NCI-H226 (cell line): ENCODE measurements around the gene ZNF236.
A peak's percentile ranks its signal among the peaks of the same experiment; 100 is the strongest.
"Not testable (repeated sequence)": the region's sequence is repeated elsewhere in the genome, so short reads cannot be mapped to it uniquely, and the experiment has no call there.

Experiments
- DNase-seq: peaks from one replicate; pipeline ENCODE4 v3.0.0-alpha.2; 2015

Gene ZNF236

DNA sequence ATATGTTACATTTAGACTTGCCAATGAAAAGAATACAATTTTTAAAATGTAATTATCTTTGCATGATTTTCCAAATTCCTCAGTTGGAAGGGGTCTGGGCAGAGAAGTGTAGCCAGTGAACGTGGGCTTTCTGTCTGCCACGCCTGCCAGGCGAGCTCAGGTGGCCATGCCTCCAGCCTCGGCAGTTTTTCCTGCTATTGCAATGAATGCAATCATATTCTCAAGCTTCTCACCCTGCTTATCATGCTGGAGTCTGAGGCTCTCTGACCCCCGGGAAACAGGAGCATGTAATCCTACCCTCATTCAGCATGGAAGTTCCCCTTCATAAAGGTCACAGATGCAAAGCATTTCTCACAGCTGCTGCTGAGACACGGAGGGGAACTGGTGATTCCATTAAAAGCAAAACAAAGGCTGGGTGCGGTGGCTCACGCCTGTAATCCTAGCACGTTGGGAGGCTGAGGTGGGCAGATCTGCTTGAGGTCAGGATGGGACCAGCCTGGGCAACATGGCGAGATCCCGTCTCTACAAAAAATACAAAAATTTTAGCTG is 155.4 kb downstream of the ZNF236 start:
- no peak for DNase-seq

DNA sequence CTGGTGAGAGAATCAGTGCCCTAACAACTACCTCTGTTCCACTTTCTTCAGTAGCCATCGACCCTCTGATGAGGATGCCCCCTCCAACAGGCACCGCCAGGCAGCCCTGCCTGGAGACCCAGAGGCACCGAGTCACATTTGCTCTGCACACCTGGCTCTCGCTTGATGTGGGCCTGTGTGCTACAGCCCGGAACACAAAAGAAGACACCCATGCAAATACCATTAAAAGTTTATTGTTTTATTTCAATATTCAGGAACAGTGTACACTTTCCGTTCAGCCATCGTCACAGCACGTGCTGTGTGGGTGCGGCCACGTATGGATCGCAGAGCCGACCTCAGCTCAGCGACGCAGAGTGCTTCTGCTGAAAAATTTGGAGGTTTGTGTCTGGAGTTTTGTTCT is 156.3 kb downstream of the ZNF236 start:
- no peak for DNase-seq

DNA sequence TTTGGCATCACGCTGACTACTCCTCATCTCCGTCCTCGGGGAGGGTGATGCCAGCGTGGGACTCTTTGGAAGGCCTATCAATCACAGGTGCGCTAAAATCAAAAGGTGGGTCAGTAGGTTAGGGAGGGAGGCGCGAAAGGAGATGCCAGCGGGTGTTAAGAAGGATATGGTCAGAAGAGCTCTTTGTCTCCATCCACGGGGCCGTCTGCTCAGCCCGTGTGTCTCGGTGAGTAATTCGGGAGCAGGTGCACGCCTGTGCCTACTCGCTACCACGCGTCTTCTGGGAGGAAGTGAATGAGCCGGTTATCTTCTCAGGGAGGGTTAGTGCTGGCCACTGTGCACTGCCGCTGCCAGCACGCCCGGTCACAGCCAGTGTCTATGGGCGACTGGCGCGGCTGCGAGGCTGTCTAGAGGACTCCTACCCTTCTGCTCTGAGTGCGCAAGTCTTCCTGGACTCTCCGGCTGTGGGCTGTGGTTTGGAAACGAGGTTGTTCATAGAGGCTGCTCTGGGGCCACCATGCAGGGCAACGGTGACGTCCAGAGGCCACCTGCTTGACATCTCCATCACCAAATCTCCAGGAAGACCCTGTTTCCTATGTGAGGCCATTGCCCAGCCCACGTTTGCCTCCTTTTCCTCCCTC is 156.9 kb downstream of the ZNF236 start:
- no peak for DNase-seq

GRCh38 chr18:76979906-76980305 is 157.5 kb downstream of the ZNF236 start:
- DNase-seq: no peak

GRCh38 chr18:76980663-76981395 is 158.5 kb downstream of the ZNF236 start:
- no peak for DNase-seq

DNA sequence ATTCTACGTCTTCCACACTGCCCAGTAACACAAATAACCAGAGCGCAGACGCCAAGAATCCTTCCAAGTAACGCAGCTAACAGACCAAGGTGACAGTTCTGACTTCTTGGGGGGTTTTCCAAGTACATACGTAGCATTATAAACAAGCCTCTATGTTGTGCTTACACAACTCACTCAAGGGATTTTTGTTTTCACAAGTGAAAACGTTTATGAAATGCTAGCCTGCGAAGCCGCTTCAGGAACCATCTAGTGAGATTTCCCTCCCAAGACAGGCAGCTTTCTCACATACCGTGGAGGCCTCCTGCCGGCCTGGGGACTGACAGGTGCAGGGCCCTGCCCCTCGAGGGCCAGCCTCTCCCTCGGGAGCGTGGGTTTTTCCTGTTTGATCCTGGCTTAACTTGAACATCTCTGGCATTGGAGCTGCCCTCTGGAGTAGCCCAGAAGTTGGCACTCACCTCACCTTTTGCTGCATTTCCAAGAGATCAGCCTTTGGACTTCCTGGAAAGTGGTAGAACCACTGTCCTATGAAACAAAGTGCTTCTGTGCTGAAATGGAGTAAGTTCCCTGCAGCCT is 159.1 kb downstream of the ZNF236 start:
- DNase-seq: no peak

DNA sequence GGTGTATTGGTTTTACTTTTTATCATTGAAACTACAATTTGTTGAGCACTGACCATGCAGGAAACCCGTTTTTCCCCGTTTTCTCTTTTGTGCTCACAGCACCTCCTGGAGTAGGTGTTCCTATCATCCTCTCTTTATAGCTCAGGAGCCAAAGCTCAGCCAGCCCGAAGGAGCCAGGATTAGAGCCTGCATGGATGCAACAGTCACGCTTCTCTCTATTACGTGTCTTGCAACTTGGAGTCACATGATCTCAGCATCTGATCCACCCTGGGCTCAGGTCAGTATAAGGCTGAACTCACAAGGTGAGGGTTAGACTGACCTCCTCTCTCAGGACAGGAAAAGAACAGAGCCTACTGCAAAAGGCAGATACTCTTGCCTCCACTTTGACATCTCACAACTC is 159.7 kb downstream of the ZNF236 start:
- no peak for DNase-seq

- peak; percentile 63 for DNase-seq
These were observed 160.7 kb downstream of the ZNF236 start for GRCh38 chr18:76982841-76983583.

GRCh38 chr18:76983613-76984051 is 161.3 kb downstream of the ZNF236 start:
- no peak for DNase-seq

DNA sequence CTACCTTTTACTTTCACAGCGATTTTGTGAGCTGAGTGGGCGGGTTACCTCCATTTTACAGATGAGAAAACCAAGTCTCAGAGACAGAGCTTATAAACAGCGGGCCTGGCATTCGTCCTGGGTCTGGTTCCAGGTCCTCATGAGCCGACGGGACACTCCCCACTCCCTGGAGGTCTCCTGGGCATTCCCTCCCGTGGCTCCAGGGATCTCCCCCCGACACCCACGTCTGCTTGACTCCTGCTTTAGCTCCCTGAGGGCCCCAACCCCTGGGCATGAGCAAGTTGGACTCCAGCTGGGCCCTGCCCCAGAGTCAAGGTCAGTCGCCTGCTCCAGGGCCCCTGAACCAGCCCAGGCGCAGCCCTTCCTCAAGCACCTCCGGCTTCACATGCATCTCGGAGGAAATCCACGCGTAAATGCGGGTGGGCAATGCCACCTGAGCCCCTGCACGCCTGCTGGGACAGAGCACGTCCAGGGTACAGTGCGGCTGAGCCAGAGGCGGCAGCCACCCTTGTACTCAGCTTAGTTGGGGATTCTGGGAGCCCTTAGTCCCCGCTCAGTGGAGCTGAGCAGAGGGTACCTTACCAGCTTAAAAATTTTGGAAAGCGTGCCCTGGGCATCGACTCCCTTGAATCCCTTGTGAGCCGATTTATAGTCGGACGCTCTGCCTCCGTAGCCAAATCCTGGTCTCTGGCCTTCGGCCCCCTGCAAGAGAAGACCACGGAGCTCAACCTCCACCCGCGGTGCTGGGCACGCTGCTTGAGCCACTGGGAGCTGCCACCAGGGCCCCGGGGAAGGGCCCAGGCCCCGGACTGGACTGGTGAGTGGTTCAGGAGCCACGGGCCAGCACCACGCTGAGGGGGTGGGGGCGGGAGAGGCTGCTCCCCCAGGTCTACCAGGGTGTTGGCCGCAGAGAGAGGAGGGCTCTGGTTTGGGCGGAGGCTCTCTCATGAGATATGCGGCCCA is 162.1 kb downstream of the ZNF236 start:
- DNase-seq: no peak

- no peak for DNase-seq
These were observed 163.0 kb downstream of the ZNF236 start for GRCh38 chr18:76985156-76985950.

GRCh38 chr18:76985951-76986236 is 163.5 kb downstream of the ZNF236 start:
- DNase-seq: no peak

GRCh38 chr18:76986406-76986805 is 164.0 kb downstream of the ZNF236 start:
- no peak for DNase-seq

- no peak for DNase-seq
These were observed 165.9 kb downstream of the ZNF236 start for GRCh38 chr18:76988031-76988826.

DNA sequence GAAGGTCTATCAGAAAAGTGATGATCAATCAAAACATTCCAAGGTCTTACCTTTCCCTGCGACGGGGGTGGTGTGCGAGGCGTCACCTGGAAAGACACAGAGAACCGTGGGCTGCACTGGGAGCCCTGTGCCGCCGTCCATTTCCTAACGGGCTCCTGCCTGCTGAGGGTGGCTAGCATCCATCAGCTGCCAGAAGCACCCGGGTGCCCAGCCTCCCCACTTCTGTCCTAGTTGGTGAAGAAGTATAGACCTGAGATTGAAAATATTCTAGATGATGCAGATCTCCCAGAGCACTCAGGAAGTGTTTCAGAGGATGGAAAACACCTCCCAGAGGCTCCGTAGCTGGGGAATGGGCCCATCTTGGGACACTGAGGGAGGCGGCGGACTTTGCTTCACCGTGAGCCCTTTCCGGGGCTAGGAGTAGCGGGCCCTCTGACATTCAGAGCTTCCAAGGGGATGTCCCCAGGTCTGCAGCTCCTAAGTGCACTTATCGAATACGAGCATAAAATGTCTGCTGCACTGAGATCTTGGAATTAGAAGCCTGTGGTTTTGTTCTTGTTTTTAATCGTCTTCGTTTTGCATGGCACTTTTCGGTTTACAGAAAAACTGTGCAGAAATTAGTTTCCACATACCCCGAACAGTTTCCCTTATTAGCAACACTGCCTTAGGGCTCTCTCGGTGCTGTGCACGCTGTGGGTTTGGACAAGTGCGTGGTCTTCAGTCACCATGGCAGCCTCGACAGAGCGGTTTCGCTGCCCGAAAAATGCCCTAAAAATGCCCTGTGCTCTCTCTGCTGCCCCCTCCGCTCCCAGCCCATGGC is 166.7 kb downstream of the ZNF236 start:
- no peak for DNase-seq

DNA sequence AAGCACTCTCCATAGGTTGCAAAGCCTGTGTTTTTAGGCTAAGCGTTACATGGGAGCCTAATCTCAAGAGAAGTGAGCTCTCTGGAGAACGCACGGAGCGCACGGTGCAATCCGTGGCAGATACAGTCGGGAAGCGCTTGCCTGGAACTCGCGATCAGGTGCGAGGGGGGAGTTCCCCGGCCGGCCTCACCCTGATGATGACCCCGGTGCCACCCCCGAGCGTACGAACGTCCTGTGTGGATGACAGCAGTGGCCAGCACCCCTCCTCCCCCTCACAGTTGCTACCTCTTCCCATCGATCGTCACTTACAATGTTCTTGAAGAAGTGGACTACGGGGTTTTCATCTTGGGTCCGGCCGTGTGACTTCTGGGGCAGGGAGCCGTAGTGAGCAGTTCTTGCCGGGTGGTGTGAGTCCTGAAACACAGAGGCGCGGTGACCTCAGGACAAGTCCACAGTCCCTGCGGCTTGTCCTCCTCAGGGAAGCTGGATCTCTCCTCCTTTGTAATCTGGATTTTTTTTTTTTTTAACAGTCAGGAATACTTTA is 167.4 kb downstream of the ZNF236 start:
- no peak for DNase-seq

- DNase-seq: not testable (repeated sequence)
These were observed 168.1 kb downstream of the ZNF236 start for GRCh38 chr18:76990343-76991020.

- no peak for DNase-seq
These were observed 168.8 kb downstream of the ZNF236 start for GRCh38 chr18:76991021-76991688.
